Uterus (tissue), 2 donors: ENCODE data around the gene RNU2-1.

ENCODE experiments used
- CTCF ChIP-seq, 4 experiments: fragments of 200-600 bp in 2 of 4; fragments of 450-650 bp in 2 of 4; sonication (generic) in 2 of 4; IDR thresholded peaks; one replicate each; pipeline ENCODE4 v1.5.1; 2016 to 2019; ENCODE audit warnings: antibody characterized with exemption in 4 of 4, mild to moderate bottlenecking in 2 of 4, moderate library complexity in 1 of 4
- POLR2A ChIP-seq, 2 donors: fragments of 450-650 bp; IDR thresholded peaks; one replicate each; pipeline ENCODE4 v1.6.1; 2016; ENCODE audit warnings: antibody characterized with exemption in 2 of 2, mild to moderate bottlenecking in 1 of 2, moderate library complexity in 1 of 2

GRCh38 chr17:43219746-43220380 lies 13.9 kb downstream of the RNU2-1 start:
- TF ChIP-seq POLR2A (IDR thresholded peaks at IDR 0.05) (no peak), CTCF (IDR thresholded peaks at IDR 0.05) (no peak)
